T follicular helper cell (primary cell): ENCODE measurements around the gene GATA5.
"Not testable (repeated sequence)": the region's sequence is repeated elsewhere in the genome, so short reads cannot be mapped to it uniquely, and the experiment has no call there.

ENCODE experiments used
- DNase-seq: peaks from one replicate; pipeline ENCODE4 v3.0.0-alpha.2; 2020; ENCODE audit warnings: low read depth

The GATA5 gene

DNA sequence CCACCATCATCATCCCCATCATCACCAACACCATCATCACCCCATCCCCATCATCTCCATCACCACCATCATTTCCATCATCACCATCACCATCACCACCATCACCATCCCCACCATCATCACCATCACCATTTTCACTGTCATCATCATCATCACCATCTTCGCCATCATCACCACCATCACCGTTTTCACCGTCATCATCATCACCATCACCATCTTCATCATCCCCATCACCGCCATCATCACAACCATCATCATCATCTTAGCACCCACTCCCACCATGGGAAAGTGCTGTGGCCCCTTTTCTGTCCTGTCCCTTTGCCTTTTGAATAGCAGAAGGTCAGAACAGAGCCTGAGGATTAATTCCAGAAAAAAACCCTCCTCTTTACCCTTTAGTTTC is 28.5 kb upstream of the GATA5 start:
- DNase-seq: no peak

DNA sequence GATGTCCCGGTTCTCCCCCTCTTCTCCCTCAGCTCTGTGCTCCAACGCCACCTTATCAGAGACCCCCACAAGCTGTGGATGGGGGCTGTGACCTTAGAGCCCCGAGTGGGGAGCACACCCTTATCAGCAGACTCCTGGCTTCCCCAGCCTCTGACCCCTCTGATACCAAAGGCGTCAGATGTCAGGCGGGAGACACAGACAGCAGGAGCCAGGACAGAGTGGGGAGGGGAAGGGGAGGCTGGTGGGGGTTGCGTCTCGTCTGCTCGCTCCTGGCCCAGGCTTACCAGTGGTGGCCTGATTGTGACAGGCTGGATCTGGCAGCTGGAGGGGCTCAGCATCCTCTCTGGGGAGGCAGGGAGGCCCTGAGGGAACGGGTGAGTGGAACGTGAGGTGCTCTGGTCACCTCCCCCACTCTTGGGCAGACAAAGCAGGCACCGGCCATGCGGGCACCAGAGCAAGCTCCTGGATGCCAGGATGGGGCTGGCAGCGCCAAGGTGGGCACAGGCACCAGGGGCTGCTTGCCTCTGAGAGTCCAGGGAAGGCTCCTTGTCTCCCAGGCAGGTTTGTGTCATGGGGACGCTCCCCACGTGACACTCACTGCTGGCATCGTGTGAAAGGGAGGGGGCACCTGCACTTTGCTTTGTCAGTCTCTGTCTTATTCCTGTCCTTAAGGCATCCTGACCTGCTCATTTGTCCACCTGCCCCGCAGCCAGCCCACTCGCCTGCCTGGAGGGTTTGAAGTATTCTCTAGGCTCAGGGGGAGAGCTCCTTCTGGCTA is 27.8 kb upstream of the GATA5 start:
- no peak for DNase-seq

DNA sequence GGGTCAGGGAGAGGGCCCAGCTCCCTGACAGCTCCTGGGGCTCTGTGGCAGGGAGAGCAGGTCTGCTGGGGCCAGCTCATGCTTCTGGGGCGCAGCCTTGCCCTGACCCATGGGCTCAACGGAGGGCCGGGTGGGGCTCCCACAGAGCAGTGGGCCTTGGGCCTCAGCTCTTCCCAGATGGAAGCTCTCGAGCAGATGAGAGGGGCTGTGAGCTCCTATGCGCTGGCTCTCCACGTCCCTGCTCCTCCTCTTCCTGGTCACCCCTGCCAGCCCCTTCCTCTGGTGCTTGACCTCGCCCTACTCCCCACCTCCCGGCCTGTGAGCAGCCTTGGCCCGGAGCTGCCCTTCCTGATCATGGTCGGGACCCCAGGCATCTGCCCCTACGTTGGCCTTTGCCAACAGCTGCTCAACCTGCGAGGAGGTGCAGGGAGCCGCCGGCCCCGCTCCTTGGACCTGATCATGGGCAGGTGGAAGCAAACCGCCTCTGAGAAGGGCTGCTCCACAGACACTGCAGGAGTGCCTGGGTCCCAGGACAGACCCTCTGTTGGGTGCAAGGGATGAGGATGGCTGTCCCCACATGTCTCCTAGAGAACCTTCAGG is 26.8 kb upstream of the GATA5 start:
- no peak for DNase-seq

DNA sequence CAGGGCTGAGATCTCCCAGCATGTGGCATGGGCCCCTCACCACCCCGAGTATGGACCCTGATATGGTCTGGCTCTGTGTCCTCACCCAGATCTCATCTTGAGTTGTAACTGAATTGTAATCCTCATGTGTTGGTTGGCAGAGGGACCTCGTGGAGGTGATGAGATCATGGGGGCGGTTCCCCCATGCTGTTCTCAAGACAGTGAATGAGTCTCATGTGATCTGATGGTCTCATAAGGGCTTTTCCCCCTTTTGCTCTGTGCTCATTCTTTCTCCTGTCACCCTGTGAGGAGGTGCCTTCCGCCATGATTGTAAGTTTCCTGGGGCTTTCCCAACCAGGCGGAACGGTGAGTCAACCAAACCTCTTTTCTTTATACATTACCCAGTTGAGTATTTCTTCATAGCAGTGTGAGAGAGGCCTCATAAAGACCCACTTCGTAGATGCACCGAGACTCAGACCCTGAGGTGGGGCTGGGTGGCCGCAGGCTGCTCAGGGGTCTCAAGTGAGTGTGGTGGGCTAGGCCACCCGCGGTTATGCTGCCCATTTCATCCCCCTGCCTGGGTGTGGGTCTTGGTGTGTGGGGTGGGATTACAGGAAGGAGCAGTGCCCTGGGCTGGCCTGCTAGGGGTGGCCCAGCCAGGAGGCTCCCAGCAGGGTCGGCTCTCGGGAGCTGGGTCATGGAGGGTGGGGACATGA is 26.2 kb upstream of the GATA5 start:
- peak; percentile 14 for DNase-seq

DNA sequence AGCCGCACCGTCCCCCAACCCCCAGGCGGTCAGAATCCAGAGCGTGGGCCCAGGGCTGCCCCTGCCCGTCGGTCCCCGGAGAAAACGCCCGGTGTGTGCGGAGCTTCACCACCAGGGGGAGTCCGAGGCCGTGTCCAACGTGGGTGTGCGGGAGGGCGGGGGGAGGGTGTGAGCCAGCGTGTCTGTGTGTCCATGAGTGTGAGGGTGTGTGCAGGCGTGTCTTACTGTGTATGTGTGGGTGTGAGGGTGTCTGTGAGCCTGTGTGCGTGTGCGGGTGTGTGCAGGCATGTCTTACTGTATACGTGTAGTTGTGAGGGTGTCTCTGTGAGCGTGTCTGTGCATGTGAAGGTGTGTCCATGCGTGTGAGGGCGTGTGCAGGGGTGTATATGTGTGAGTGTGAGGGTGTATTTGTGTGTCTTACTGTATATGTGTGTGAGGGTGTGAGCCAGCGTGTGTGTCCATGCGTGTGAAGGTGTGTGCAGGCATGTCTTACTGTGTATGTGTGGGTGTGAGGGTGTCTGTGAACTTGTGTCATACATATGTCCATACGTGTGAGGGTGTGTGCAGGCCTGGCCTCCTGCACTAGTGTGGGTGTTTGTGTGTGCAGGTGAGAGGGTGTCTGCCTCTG is 24.6 kb upstream of the GATA5 start:
- peak; percentile 71 for DNase-seq

DNA sequence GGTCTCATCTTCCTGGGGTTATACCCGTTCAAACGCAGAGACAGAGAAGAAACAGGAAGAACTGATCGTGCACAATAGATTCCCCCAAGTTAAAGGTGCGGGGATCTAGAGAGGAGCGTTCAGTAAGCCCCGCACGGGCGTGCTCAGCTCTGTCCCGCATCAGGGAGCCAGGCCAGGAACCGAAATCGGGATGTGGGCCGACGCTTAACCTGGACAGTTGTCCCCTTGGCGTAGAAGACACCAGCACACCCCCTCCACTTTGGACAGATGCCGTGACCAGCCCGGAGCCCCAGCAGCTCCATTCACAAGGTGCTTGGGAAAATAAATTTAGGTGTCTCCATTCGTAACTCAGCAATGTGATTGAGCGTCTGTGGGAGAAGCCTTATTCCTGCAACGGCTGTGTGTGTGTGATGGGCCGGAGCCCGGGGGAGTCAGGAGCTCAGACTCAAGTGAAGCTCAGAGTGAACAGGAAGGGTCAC is 24.0 kb upstream of the GATA5 start:
- DNase-seq: no peak

DNA sequence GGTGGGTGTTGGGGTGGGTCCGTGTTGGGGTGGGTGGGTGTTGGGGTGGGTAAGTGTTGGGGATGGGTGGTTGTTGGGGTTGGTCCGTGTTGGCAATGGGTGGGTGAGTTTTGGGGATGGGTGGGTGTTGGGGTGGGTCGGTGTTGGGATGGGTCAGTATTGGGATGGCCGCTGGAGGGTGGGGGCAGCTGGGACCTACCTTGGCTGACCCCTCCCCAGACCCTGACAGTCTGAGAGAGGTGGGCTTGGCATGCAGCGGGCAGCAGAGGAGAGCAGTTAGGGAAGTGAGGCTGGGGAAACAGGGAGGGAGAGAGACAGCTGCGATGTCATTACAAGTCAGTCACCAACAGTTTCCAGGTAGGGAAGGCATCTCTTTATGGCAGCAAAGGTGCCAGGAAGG is 23.1 kb upstream of the GATA5 start:
- no peak for DNase-seq

DNA sequence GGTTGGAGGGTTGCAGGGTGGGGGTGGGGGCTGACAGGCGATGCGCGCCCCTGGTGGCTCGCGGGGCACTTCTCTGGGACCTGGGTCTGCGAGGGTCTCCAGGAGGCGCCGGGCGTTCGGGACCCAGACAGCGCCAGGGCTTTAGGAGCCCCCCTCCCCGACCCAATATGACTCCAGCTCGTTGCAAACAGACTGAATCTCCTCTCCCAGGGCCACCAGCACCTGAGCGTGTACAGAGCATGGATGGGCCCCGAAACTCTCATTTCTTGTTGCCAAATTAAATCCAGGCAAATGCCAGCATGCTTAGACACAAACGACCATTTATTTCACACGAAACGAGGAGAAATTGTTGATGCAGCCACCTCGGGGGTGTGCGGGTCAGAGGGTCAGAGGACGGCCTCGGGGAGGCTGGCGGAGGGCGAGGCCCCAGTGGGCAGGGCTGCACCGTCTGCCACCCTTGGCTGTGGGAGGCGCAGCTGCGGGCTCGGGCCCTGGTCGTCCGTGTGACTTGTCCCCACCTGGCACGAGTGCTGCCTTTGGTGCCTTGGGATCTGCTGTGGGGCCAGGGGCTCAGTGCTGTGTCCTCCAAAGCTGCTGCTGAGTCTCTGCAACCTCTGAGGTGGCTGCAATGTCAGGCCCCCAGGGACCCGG is 20.9 kb upstream of the GATA5 start:
- DNase-seq: no peak

DNA sequence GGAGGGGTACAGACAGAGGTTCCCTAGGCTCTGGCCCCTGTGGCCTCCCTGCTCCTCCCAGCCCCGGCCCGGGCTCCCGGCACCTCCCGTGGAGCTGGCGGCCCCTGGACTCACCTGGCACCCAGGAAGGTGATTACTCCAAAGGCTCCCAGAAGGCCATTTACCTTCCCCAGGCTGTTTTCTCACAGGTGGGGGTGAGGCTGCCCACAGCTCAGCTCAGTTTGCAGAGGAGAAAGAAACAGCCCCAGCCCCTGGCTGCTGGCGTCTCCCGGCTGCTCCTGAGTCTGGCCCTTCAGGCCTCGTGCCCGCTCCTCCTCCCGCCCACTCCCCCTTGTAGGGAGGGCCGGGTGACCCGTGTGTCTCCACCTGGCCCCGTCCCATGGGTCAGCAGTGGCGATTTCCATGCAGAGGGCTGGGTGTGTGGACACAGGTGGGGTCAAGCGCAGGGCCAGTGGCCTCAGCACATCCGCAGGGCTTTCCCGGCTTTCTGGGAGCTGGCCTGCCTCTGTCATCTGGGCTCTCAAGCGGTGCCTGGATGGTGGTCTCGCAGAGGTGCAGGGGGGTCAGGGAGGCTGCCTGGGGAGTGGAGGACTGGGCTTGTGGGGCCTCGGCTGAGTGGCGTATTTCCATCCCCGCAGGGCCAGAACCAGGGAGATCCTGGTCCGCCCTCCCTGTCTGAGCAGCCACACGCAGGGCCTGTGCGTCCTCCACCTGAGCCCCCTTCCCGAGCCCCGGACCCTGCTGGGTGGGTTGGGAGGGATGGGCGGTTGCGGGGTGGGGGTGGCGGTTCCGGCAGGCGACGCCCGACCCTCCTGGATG is 20.2 kb upstream of the GATA5 start:
- DNase-seq: no peak

DNA sequence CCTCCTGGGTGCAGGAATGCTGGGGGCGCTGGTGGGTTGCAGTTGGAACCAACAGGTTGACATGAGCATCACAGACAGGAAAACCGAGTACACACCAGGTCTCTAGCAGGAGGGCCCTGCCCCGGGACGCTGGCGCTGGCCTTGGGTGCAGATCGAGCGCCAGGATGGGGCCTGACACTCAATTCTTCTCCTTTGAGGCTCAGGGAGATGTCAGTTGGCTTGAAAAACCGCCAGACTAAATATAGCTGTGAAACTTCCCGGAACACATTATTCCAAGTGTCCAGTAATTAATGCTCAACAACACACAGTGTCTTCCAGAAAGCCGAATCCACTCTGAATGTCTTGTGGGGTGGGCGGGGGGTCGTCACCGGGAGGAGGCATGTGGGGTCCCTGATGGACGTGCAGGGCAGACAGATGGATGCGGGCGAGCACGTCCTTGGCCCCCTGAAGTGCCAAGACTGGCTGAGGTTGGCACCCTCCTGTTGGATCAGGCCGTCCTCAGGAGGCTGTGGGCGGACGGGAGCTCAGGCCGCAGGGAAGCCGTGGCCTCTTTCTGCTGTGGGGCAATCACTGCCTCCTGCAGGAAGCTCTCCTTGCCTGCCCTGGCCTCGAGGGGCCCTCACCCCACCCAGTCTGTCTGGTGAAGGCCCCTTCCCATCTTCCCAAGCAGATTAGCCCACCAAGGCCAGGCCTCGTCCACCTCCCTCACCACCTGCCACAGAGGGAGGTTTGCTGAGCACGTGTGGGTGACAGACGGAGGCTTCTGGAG is 19.4 kb upstream of the GATA5 start:
- DNase-seq: no peak

DNA sequence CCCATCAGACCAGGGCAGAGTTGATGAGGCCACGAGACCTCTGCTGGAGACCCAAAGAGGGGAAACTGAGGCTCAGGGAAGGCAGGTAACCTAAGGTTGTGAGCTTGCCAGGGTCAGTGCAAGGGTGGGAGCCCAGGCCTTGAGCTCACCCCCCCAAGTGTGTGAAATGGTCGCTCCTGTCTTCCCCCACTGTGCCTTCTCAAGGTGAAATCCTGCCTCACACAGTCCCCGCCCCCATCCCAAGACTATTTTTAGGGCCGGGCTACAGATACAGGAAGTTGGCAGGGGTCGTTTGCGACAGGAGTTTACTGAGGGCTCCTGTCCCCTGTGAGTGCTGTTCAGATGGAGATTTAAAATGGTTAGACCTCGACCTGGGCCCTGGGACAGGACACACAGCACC is 18.7 kb upstream of the GATA5 start:
- no peak for DNase-seq

DNA sequence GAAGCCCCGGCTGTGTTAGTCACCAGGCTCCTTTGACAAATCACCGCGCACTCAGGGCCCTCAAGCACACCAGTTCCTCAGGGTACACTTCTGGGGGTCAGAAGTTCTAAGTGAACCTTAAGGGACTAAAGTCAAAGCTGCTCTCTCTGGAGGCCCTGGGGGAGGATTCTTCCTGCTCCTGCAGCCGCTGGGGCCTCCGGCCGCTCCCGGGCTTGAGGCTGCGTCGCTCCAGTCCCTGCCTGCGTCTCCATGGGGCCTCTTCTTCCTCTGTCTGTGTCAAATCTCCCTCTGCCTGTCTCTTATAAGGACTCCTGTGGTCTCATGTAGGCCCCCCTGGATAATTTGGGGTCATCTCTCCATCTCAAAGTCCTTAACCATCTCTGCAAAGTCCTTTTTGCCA is 18.1 kb upstream of the GATA5 start:
- DNase-seq: no peak

DNA sequence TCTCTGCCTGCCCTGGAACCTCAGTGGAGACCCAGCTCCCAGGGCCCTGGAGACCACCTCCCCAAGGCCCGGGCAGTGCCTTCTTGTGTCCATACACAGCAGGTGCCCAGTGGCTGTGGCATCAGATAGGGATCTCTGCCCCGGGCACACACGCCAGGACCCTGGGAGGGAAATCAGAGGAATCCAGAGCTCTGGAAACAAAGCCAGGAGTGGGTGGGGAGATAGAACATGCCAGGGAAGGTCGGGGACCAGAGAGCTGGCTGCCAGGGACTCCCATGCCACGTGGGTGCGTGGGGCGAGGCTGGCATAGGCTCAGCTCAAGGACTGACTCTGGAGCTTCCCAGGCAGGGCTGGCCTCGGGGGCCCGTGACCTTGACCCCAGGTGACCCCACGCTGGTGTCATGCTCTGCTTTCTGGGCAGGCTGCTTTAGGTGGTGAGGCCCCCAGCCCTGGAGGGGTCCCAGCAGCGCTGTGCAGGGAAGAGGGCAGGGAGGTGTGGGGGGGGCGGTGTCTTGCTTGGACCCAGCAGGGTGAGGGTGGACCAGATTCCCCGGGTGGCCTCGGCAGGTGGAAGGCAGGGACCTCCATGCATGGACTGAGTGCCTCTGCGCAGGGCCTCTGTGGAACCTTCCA is 17.6 kb upstream of the GATA5 start:
- DNase-seq: no peak

DNA sequence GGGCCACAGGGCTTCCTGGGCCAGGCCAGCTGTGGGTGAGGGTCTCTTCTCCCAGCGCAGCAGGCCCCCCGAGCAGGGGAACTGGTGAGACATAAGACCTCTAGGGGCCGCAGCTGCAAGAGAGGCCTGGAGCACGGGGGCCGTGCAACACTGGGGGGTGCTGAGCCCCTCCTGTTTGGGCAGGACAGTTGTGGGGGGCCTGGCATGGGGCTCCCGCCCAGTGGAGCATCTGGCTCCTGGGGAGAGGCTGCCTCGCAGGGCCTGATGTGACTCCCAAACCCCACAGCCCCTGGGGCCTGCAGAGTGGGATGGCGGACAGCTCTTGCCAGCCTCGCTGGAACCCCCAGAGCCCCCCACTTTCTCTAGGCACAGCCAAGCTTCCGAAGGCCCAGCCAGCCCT is 16.9 kb upstream of the GATA5 start:
- no peak for DNase-seq

DNA sequence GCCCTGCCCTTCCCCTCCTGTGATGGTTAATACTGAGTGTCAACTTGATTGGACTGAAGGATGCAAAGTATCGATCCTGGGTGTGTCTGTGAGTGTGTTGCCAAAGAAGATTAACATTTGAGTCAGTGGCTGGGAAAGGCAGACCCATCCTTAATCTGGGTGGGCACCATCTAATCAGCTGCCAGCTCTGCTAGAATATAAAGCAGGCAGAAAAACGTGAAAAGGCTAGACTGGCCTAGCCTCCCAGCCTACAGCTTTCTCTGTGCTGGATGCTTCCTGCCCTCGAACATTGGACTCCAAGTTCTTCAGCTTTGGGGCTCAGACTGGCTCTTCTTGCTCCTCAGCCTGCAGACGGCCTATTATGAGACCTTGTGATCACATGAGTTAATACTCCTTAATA is 15.0 kb upstream of the GATA5 start:
- DNase-seq: not testable (repeated sequence)

DNA sequence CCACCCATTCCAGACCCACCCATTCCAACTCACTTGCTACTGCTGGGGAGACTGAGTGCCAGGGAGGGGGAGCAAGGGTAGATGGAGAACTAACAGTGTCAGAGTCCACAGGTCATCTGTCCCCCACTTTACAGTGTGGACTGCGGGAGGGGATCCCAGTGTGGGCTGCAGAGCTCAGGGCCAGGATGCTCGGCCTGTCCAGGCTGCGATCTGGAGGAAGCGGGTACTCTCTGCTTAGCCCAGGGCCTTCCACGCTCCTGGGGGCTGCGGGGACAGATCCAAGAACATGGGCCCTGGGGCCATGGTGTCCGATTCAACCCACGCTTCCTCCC is 14.1 kb upstream of the GATA5 start:
- no peak for DNase-seq

DNA sequence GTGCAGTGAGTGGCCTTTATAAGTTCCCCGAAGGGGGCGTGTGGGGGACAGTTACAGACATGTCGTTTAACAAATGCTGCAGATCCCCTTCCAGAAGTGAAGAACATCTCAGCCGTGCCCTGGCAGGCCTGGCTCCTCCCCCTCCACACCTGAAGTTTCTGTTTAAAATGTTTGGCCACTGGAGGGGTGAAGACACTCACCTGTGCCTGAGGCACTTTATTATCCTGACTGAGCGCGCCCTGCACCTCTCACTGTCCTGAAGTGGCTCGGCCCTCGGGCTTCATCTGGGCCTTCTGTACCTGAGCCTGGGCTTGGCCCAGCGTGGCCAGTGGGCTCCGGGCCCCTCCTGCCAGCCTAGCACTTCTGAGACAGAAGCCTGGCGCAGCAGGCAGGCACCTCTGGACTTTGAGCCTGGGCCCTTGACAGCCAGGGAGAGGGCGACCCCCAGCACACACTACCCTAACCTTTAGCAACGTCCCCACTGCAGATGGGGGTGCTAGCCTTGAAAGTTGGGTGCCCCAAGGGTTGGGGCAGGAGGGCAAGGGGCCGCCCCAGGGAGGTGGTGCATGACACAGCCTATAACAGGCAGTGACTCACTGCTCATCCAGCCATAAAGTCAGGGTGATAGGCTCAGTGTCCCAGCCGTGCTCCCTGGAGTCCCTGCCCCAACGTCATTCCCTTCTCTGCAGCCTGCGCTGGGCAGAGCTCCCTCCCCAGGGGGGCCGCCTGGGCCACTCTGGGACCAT is 13.6 kb upstream of the GATA5 start:
- DNase-seq: no peak

DNA sequence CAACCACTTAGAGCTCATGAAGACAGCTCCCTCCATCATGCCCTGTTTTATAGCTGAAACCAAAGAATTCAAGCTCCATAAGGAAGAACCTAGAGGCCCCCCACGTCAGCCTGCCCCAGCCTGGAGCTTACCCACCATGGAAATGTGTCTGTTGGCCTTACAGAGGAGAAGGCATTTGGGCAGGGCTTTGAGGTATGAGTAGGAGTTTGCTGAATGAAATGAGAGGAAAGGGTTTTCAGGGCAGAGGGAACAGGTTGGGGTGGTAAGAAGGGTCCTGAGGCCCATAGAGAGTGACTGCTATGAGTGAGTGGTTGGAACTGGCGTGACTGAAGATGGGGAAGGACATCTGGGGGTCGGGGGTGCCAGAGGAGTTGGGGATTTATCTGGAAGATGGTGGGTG is 12.7 kb upstream of the GATA5 start:
- no peak for DNase-seq

DNA sequence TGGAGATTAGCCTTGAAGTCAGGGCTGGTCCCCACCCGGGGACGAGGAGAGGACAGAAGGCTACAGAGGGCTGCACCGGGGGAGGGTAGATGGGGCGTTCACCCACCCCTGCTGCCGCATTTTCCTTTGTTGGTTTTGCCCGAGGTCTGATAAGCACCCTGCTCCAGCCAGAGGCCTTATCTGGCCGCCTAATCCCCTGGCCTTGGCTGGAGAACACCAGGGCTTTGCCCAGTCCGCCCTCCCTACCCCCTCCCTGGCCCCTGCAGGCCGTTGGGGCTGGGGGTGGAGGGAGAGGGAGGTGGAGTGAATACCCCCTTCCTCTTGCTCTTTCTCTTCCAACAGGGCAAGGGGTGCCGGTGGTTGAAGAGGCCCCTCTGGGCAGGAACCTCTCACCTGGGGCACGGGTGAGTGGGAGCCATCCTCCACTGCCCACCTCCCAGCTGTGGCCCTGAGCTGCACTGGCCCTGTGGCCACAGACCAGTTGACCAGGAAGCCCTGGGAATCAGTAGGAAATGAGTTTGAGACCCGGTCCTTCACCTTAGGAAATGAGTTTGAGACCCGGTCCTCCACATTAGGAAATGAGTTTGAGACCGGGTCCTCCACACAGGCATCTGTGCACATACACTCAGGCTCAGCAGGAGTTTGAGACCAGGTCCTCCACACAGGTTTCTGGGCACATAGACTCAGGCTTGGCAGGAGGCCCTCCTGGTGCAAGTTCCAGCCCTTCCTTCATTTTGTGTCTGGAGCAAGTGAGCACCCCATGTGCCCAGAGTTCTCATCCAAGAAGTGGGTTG is 12.0 kb upstream of the GATA5 start:
- DNase-seq: no peak
